Stimulated activated CD8-positive, alpha-beta memory T cell treated with anti-CD3 and anti-CD28 coated beads, Interleukin-7, amount 100 ng/mL, for 24 hours (primary cell): Measurements from ENCODE around the gene OIP5.
"Not testable (repeated sequence)": the region's sequence is repeated elsewhere in the genome, so short reads cannot be mapped to it uniquely, and the experiment has no call there.

ENCODE experiments used
- DNase-seq: peaks from one replicate; pipeline ENCODE4 v3.0.0-alpha.2; 2020; ENCODE audit warnings: low read depth

Gene OIP5

GRCh38 chr15:41301587-41301986 is 30.8 kb downstream of the OIP5 start:
- DNase-seq = no peak

- DNase-seq = not testable (repeated sequence)
Observed at GRCh38 chr15:41301139-41301538, 31.3 kb downstream of the OIP5 start.

GRCh38 chr15:41292521-41292920 is 39.9 kb downstream of the OIP5 start:
- DNase-seq = no peak

- no peak for DNase-seq
Observed at GRCh38 chr15:41291065-41291631, 41.2 kb downstream of the OIP5 start.

GRCh38 chr15:41289953-41290352 is 42.4 kb downstream of the OIP5 start:
- no peak for DNase-seq

GRCh38 chr15:41288464-41288863 is 43.9 kb downstream of the OIP5 start:
- no peak for DNase-seq

GRCh38 chr15:41286665-41287333 is 45.6 kb downstream of the OIP5 start:
- DNase-seq = no peak

GRCh38 chr15:41285285-41285684 is 47.1 kb downstream of the OIP5 start:
- no peak for DNase-seq

- no peak for DNase-seq
Observed at GRCh38 chr15:41284427-41285177, 47.8 kb downstream of the OIP5 start.

- DNase-seq = peak; percentile 93
Observed at GRCh38 chr15:41283653-41284426, 48.6 kb downstream of the OIP5 start.

GRCh38 chr15:41282980-41283652 is 49.3 kb downstream of the OIP5 start:
- DNase-seq = not testable (repeated sequence)

- not testable (repeated sequence) for DNase-seq
Observed at GRCh38 chr15:41282436-41282835, 50.0 kb downstream of the OIP5 start.

- no peak for DNase-seq
Observed at GRCh38 chr15:41281236-41281635, 51.2 kb downstream of the OIP5 start.

- no peak for DNase-seq
Observed at GRCh38 chr15:41279535-41280283, 52.7 kb downstream of the OIP5 start.

- DNase-seq = no peak
Observed at GRCh38 chr15:41278319-41278718, 54.1 kb downstream of the OIP5 start.

- DNase-seq = no peak
Observed at GRCh38 chr15:41276831-41277230, 55.6 kb downstream of the OIP5 start.

- no peak for DNase-seq
Observed at GRCh38 chr15:41269887-41270286, 62.5 kb downstream of the OIP5 start.

GRCh38 chr15:41263891-41264351 is 68.5 kb downstream of the OIP5 start:
- DNase-seq = no peak

- DNase-seq = no peak
Observed at GRCh38 chr15:41262571-41262970, 69.8 kb downstream of the OIP5 start.

GRCh38 chr15:41260924-41261323 is 71.5 kb downstream of the OIP5 start:
- not testable (repeated sequence) for DNase-seq

GRCh38 chr15:41259546-41260189 is 72.7 kb downstream of the OIP5 start:
- DNase-seq = no peak
